H1 (cell line): Measurements from ENCODE around the gene AGRP. TPM values are rescaled to one million over a fixed set of nuclear protein-coding genes. Genes with fewer than 3 reads are reported as not detected.

Experiments used
- ASH2L ChIP-seq: fragments of 200-600, 300-600 bp; sonication (generic); IDR thresholded peaks from one replicate; pipeline ENCODE4 v1.7.1; 2017; ENCODE audit warnings: low read length
- CTBP2 ChIP-seq: IDR thresholded peaks from 2 replicates; pipeline ENCODE4 v1.7.0; 2011; ENCODE audit warnings: borderline replicate concordance, mild to moderate bottlenecking, moderate library complexity, mixed read lengths, low read length; ENCODE audit not compliant: insufficient read depth, insufficient read length
- HDAC2 ChIP-seq, 2 experiments: fragments of 300-600 bp in 1 of 2; sonication (generic) in 1 of 2; IDR thresholded peaks; 2 replicates each; pipeline ENCODE4 v1.6.1; 2011 to 2012; ENCODE audit warnings: low read depth in 2 of 2, low read length in 2 of 2, mild to moderate bottlenecking in 2 of 2, moderate library complexity in 2 of 2, borderline replicate concordance in 1 of 2, inconsistent platforms in 1 of 2
- POU5F1 ChIP-seq: IDR thresholded peaks from 2 replicates; pipeline ENCODE4 v1.6.1; 2011; ENCODE audit warnings: low read depth, mild to moderate bottlenecking, low read length, moderate library complexity
- SIN3A ChIP-seq, 2 experiments: IDR thresholded peaks in 1 of 2; conservative IDR thresholded peaks in 1 of 2; 2 replicates each; pipeline ENCODE4 v1.6.1; 2011 to 2012; ENCODE audit warnings: low read length in 2 of 2, improper control_type of control experiment in 1 of 2, low read depth in 1 of 2, mild to moderate bottlenecking in 1 of 2
- TBP ChIP-seq: IDR thresholded peaks from 2 replicates; pipeline ENCODE4 v1.6.1; 2011; ENCODE audit warnings: low read depth, low read length, improper control_type of control experiment
- YY1 ChIP-seq: IDR thresholded peaks from 2 replicates; pipeline ENCODE4 v1.6.1; 2011; ENCODE audit warnings: low read depth, mild to moderate bottlenecking, low read length
- polyA plus RNA-seq, 7 experiments: library from polyadenylated mRNA; depleted of rRNA in 3 of 7; stranded (reverse) in 5 of 7; unstranded in 2 of 7; fragments of >200 nt in 5 of 7; fragments of 200-250 nt in 2 of 7; gene quantifications; 1 replicate in 5 of 7; 2 replicates in 1 of 7; 4 replicates in 1 of 7; pipeline versions ENCODE4 v1.2.1 to v1.2.3, GENCODE V29; 2011 to 2013; ENCODE audit warnings: missing spikeins in 2 of 7, mixed read lengths in 2 of 7
- total RNA-seq: library from RNA; stranded (reverse); fragmentation: NEBNext Ultra II Directional; extraction: Animal tissue kit (Norgen Biotek cat#: 25700); gene quantifications from 2 replicates; pipeline ENCODE4 v1.2.1, GENCODE V29; 2021

AGRP gene
- total and polyA plus RNA-seq, 2 of the 8 experiments (the other 6 are each of a cell fraction or from before 2014, with no cell fraction given): not detected

DNA sequence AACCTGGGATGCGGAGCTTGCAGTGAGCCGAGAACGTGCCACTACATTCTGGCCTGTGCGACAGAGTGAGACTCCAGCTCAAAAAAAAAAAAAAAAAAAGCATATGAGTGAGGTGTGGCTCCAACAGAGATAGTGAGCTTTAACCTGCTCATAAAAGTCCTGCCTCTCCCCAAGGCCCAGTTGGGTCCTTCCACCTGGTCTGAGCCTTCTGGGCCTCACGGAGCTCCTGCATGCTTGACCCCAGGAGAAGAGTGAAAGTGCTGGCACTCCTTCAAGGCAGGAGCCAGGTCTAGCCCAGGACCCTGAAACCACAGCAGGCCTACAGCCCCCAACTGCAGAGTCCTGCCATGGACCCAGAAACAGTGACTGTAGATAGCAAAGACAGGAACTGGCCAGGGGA, 34.8 kb downstream of the AGRP start (continued):
- TF ChIP-seq SIN3A (conservative IDR thresholded peaks at IDR 0.05 in 1 of 2, IDR thresholded peaks at IDR 0.05 in 1 of 2; ENCODE audit: low read depth in 1 of 2, low read length in 2 of 2): no peak
- no peak for TF ChIP-seq TBP
- no peak for TF ChIP-seq ASH2L
- TF ChIP-seq CTBP2: no peak
- TF ChIP-seq HDAC2 (IDR thresholded peaks at IDR 0.05; ENCODE audit: borderline replicate concordance in 1 of 2, low read depth in 2 of 2, low read length in 2 of 2): no peak
- TF ChIP-seq POU5F1: no peak
- no peak for TF ChIP-seq YY1
